GM12891 (cell line): Measurements from ENCODE around the gene MYL5.

Source experiments
- POLR2AphosphoS5 ChIP-seq: IDR thresholded peaks from 2 replicates; pipeline ENCODE4 v1.6.1; 2011; ENCODE audit warnings: low read depth, low read length, control low read depth
- TAF1 ChIP-seq: IDR thresholded peaks from 2 replicates; pipeline ENCODE4 v1.6.1; 2011; ENCODE audit warnings: low read depth, low read length, control low read depth

DNA sequence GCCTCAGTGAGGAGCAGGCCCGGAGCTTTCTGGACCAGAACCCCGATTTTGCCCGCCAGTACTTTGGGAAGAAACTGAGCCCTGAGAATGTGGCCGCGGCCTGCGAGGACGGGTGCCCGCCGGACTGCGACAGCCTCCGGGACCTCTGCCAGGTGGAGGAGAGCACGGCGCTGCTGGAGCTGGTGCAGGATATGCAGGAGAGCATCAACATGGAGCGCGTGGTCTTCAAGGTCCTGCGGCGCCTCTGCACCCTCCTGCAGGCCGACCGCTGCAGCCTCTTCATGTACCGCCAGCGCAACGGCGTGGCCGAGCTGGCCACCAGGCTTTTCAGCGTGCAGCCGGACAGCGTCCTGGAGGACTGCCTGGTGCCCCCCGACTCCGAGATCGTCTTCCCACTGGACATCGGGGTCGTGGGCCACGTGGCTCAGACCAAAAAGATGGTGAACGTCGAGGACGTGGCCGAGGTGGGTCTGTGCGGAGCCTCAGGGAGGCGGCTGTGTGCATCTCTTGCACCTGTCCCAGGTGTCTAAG is 48.6 kb upstream of the MYL5 start:
- no peak for TF ChIP-seq POLR2AphosphoS5
- TF ChIP-seq TAF1, result no peak
